Neural cell (in vitro differentiated cells): ENCODE results near the gene CDH16. TPM values are rescaled to one million over a fixed set of nuclear protein-coding genes. Genes with fewer than 3 reads are reported as not detected.

ENCODE experiments used
- H2AFZ ChIP-seq: fragments of 200-600, 300-800 bp; sonication (generic), shearing (Covaris generic); 2 replicates; pipeline ENCODE4 v1.6.0; 2014; ENCODE audit warnings: low read depth, mild to moderate bottlenecking, antibody characterized with exemption, low read length, moderate library complexity
- H3F3A ChIP-seq: fragments of 200-600 bp; shearing (Covaris generic); 2 replicates; pipeline ENCODE4 v1.6.1; 2016; ENCODE audit warnings: mild to moderate bottlenecking, moderate library complexity, mixed read lengths, antibody characterized with exemption, low read length; ENCODE audit not compliant: insufficient read depth, poor library complexity, severe bottlenecking
- H3K27ac ChIP-seq: fragments of 200-600, 300-800 bp; sonication (generic), shearing (Covaris generic); 2 replicates; pipeline ENCODE4 v1.5.1; 2014; ENCODE audit warnings: mild to moderate bottlenecking, low read length, moderate library complexity
- H3K27me3 ChIP-seq: fragments of 300-800, 200-600 bp; sonication (generic), shearing (Covaris generic); 2 replicates; pipeline ENCODE4 v1.6.0; 2014; ENCODE audit warnings: mild to moderate bottlenecking, low read depth, low read length, moderate library complexity; ENCODE audit not compliant: insufficient read depth
- H3K36me3 ChIP-seq: fragments of 300-800, 200-600 bp; sonication (generic), shearing (Covaris generic); 2 replicates; pipeline ENCODE4 v1.5.1; 2014; ENCODE audit warnings: mild to moderate bottlenecking, antibody characterized with exemption, low read length, moderate library complexity; ENCODE audit not compliant: insufficient read depth
- H3K4me2 ChIP-seq: fragments of 300-800, 200-600 bp; sonication (generic), shearing (Covaris generic); 2 replicates; pipeline ENCODE4 v1.6.0; 2014; ENCODE audit warnings: mild to moderate bottlenecking, low read length
- H3K4me3 ChIP-seq: fragments of 300-800, 200-600 bp; sonication (generic), shearing (Covaris generic); 2 replicates; pipeline ENCODE4 v1.5.1; 2014; ENCODE audit warnings: mild to moderate bottlenecking, low read length, moderate library complexity
- H3K79me2 ChIP-seq: fragments of 200-600 bp; shearing (Covaris generic); replicated peaks from 2 replicates; pipeline ENCODE4 v1.6.0; 2014; ENCODE audit warnings: mild to moderate bottlenecking, low read length, moderate library complexity; ENCODE audit not compliant: insufficient read depth
- H3K9ac ChIP-seq: fragments of 300-800, 200-600 bp; sonication (generic), shearing (Covaris generic); 2 replicates; pipeline ENCODE4 v1.6.1; 2016; ENCODE audit warnings: mild to moderate bottlenecking, low read length, mixed read lengths
- H3K9me2 ChIP-seq: fragments of 200-600 bp; shearing (Covaris generic); 2 replicates; pipeline ENCODE4 v1.6.1; 2016; ENCODE audit warnings: mild to moderate bottlenecking, low read length, mixed read lengths; ENCODE audit not compliant: insufficient read depth
- H3K9me3 ChIP-seq: fragments of 200-600, 300-800 bp; sonication (generic), shearing (Covaris generic); 2 replicates; pipeline ENCODE4 v1.6.1; 2016; ENCODE audit warnings: mild to moderate bottlenecking, mixed run types, low read length, moderate library complexity, mixed read lengths
- H4K20me1 ChIP-seq: fragments of 200-600 bp; shearing (Covaris generic); 2 replicates; pipeline ENCODE4 v1.6.1; 2016; ENCODE audit warnings: mild to moderate bottlenecking, mixed run types; ENCODE audit not compliant: insufficient read depth
- CTCF ChIP-seq: fragments of 450-650 bp; IDR thresholded peaks from 2 replicates; pipeline ENCODE4 v1.5.1; 2014; ENCODE audit warnings: antibody characterized with exemption, mild to moderate bottlenecking, moderate library complexity; ENCODE audit not compliant: poor library complexity, severe bottlenecking
- EP300 ChIP-seq: fragments of 450-650 bp; conservative IDR thresholded peaks from 2 replicates; pipeline ENCODE4 v1.6.1; 2014; ENCODE audit warnings: antibody characterized with exemption, mild to moderate bottlenecking, moderate library complexity; ENCODE audit not compliant: poor library complexity, severe bottlenecking
- EZH2 ChIP-seq: fragments of 200-600, 300-800 bp; shearing (Covaris generic), sonication (generic); IDR thresholded peaks from 2 replicates; pipeline ENCODE4 v1.6.1; 2014; ENCODE audit warnings: antibody characterized with exemption, low read length, borderline replicate concordance, mild to moderate bottlenecking; ENCODE audit not compliant: insufficient read depth, poor library complexity, severe bottlenecking
- MXI1 ChIP-seq: fragments of 450-650 bp; conservative IDR thresholded peaks from 2 replicates; pipeline ENCODE4 v1.6.1; 2014; ENCODE audit warnings: antibody characterized with exemption, mild to moderate bottlenecking; ENCODE audit not compliant: poor library complexity, severe bottlenecking
- POLR2AphosphoS5 ChIP-seq: IDR thresholded peaks from 2 replicates; pipeline ENCODE4 v1.6.1; 2012
- RAD21 ChIP-seq: fragments of 450-650 bp; conservative IDR thresholded peaks from 2 replicates; pipeline ENCODE4 v1.6.1; 2014; ENCODE audit warnings: antibody characterized with exemption, mild to moderate bottlenecking, moderate library complexity
- REST ChIP-seq: IDR thresholded peaks from 2 replicates; pipeline ENCODE4 v1.6.1; 2012; ENCODE audit warnings: borderline replicate concordance
- SMC3 ChIP-seq: fragments of 450-650 bp; conservative IDR thresholded peaks from 2 replicates; pipeline ENCODE4 v1.6.1; 2014; ENCODE audit warnings: antibody characterized with exemption, mild to moderate bottlenecking, moderate library complexity; ENCODE audit not compliant: poor library complexity
- TAF1 ChIP-seq: IDR thresholded peaks from 2 replicates; pipeline ENCODE4 v1.6.1; 2012; ENCODE audit warnings: low read depth
- polyA plus RNA-seq: library from polyadenylated mRNA; depleted of rRNA; stranded (reverse); fragments of >200 nt; gene quantifications from 2 replicates; pipeline ENCODE4 v1.2.3, GENCODE V29; 2014

The CDH16 gene
- polyA plus RNA-seq, 1 donor from 2014 or later, result not detected

- Histone ChIP-seq H3K4me3 (no peak overlapping the region), H3K9me2 (no peaks in the 10 kb centered on the region), H3K9me3 (no peaks in the 10 kb centered on the region), H3K9ac (no peak overlapping the region), H3K79me2 (no peaks in the 10 kb centered on the region), H3K36me3 (no peaks in the 10 kb centered on the region), H3K27me3 (peaks cover 36% of the 10 kb centered on the region), H2AFZ (no peak overlapping the region), H3F3A (no peaks in the 10 kb centered on the region), H3K4me2 (no peak overlapping the region), H4K20me1 (no peaks in the 10 kb centered on the region), H3K27ac (no peak overlapping the region)
- TF ChIP-seq CTCF (no peak), MXI1 (no peak)
These were observed 32.5 kb upstream of the CDH16 start for GRCh38 chr16:66950971-66951790.

GRCh38 chr16:66950437-66950836 lies 31.8 kb upstream of the CDH16 start:
- H3K79me2 ChIP-seq, result no peaks in the 10 kb centered on the region

More at GRCh38 chr16:66950437-66950836, 31.8 kb upstream of the CDH16 start:
- TF ChIP-seq RAD21 (no peak), TAF1 (no peak), CTCF (no peak), EP300 (no peak), MXI1 (no peak), POLR2AphosphoS5 (no peak), SMC3 (no peak), EZH2 (no peak), REST (no peak)
- no peak overlapping the region for H3K4me3 ChIP-seq
- H3K4me2 ChIP-seq, result no peak overlapping the region
- H3K9ac ChIP-seq, result no peak overlapping the region
- H3K27me3 ChIP-seq, result peaks cover 36% of the 10 kb centered on the region
- H4K20me1 ChIP-seq, result no peaks in the 10 kb centered on the region
- no peak overlapping the region for H2AFZ ChIP-seq
- no peaks in the 10 kb centered on the region for H3K9me2 ChIP-seq
- no peak overlapping the region for H3K27ac ChIP-seq
- no peaks in the 10 kb centered on the region for H3K9me3 ChIP-seq
- H3K36me3 ChIP-seq, result no peaks in the 10 kb centered on the region
- H3F3A ChIP-seq, result no peaks in the 10 kb centered on the region
